ENCODE measurements around the gene ACACB.

DNA sequence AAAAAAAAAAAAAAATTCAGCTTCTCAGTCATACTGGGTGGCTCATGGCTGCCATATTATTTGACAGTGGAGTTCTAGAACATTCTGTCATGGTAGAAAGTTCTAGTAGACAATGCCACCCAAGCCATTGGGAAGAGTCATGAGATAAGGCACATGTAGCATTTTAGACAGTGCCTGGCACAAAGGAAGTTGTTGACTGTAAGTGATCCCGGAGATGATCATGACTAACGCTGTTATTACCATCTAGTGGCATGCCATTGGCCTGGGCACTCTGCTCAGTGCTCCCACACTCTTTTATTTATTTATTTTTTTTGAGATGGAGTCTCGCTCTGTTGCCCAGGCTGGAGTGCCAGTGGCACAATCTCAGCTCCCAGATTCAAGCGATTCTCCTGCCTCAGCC lies 112.3 kb downstream of the ACACB start:
- no peak for TF ChIP-seq CTCF (IDR thresholded peaks at IDR 0.05; ENCODE audit: borderline replicate concordance, extremely low read depth, low read length, poor library complexity, severe bottlenecking)
- no peak for TF ChIP-seq EZH2 (IDR thresholded peaks at IDR 0.05; ENCODE audit: borderline replicate concordance, low read depth, low read length, severe bottlenecking)

Data from DND-41 (cell line).